Loucy (cell line): ENCODE measurements around the gene ARHGDIA.

Experiments
- CTCF ChIP-seq: fragments of 200-600 bp; sonication (generic); conservative IDR thresholded peaks from 2 replicates; pipeline ENCODE4 v1.5.1; 2014; ENCODE audit warnings: mild to moderate bottlenecking, antibody characterized with exemption, low read length
- EZH2phosphoT487 ChIP-seq: fragments of 200-600 bp; IDR thresholded peaks from 2 replicates; pipeline ENCODE4 v1.6.1; 2018; ENCODE audit warnings: antibody characterized with exemption, mild to moderate bottlenecking, moderate library complexity, borderline replicate concordance

DNA sequence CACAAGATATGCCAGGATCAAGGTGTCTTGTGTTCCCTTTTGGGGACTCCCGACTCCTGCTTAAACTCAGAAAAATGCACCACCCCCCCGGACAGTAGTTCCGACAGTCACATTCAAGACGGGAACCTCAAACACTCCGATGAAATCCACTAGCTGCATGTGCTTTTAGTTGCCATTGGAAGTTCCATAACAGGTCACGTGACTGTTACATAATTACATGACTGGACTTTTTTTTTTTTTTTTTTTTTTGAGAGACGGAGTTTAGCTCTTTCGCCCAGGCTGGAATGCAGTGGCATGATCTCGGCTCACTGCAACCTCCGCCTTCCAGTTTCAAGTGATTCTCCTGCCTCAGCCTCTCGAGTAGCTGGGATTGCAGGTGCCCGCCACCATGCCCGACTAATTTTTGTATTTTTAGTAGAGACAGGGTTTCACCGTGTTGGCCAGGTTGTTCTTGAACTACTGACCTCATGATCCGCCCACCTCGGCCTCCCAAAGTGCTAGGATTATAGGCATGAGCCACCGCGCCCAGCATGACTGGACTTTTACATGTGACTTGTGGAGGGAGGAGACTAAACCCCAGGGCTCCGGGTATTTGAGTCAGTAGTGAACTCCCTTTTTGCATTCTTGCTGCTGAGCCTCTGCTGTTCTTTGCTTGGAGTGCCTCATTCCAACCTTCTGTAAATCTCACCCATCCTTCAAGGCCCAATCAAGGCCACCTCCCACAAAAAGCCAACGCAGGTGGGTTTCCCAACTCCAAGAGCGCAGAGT, 45.3 kb upstream of the ARHGDIA start:
- TF ChIP-seq CTCF = no peak
- TF ChIP-seq EZH2phosphoT487 = no peak
